ACC112 (cell line): Measurements from ENCODE around the gene ERBB4.
"Not testable (repeated sequence)": the region's sequence is repeated elsewhere in the genome, so short reads cannot be mapped to it uniquely, and the experiment has no call there.

Experiments used
- H2AFZ ChIP-seq: fragments of 200-600 bp; sonication (generic); one replicate; pipeline ENCODE4 v1.6.0; 2017; ENCODE audit warnings: antibody characterized with exemption, low read length; ENCODE audit not compliant: unreplicated experiment
- H3K27ac ChIP-seq: fragments of 200-600 bp; sonication (generic); 2 replicates; pipeline ENCODE4 v1.5.1; 2014; ENCODE audit warnings: low read depth, mild to moderate bottlenecking, antibody characterized with exemption, low read length, moderate library complexity
- H3K27me3 ChIP-seq: fragments of 200-600 bp; sonication (generic); 2 replicates; pipeline ENCODE4 v1.6.1; 2014; ENCODE audit warnings: mild to moderate bottlenecking, antibody characterized with exemption, low read length, moderate library complexity, mixed read lengths; ENCODE audit not compliant: insufficient read depth
- H3K36me3 ChIP-seq: fragments of 200-600 bp; sonication (generic); 2 replicates; pipeline ENCODE4 v1.6.1; 2016; ENCODE audit warnings: mild to moderate bottlenecking, antibody characterized with exemption, low read length, moderate library complexity, mixed read lengths; ENCODE audit not compliant: insufficient read depth
- H3K4me1 ChIP-seq: fragments of 200-600 bp; sonication (generic); one replicate; pipeline ENCODE4 v1.6.1; 2016; ENCODE audit warnings: low read length, mixed read lengths; ENCODE audit not compliant: insufficient read depth, unreplicated experiment, control insufficient read depth
- H3K4me3 ChIP-seq: fragments of 200-600 bp; sonication (generic); 2 replicates; pipeline ENCODE4 v1.5.1; 2014; ENCODE audit warnings: mild to moderate bottlenecking, low read depth, low read length
- H3K79me2 ChIP-seq: fragments of 200-600 bp; sonication (generic); one replicate; pipeline ENCODE4 v1.6.0; 2016; ENCODE audit warnings: low read length; ENCODE audit not compliant: control insufficient read depth, unreplicated experiment, insufficient read depth

Gene ERBB4

GRCh38 chr2:212484563-212485080 is 54.0 kb downstream of the ERBB4 start:
- Histone ChIP-seq H3K4me3 (no peak overlapping the region), H3K4me1 (no peaks in the 10 kb centered on the region), H3K79me2 (no peaks in the 10 kb centered on the region), H3K27me3 (no peaks in the 10 kb centered on the region), H2AFZ (peak overlapping the region; percentile 22), H3K27ac (no peak overlapping the region), H3K36me3 (no peaks in the 10 kb centered on the region)

- Histone ChIP-seq H3K79me2 (no peaks in the 10 kb centered on the region), H3K36me3 (no peaks in the 10 kb centered on the region), H2AFZ (no peak overlapping the region), H3K27ac (no peak overlapping the region), H3K4me1 (no peaks in the 10 kb centered on the region), H3K4me3 (no peak overlapping the region), H3K27me3 (no peaks in the 10 kb centered on the region)
Observed at GRCh38 chr2:212480447-212480846, 58.2 kb downstream of the ERBB4 start.

GRCh38 chr2:212477571-212477970 is 61.0 kb downstream of the ERBB4 start:
- Histone ChIP-seq H3K27ac (no peak overlapping the region), H3K27me3 (no peaks in the 10 kb centered on the region), H3K4me1 (no peaks in the 10 kb centered on the region), H3K36me3 (no peaks in the 10 kb centered on the region), H2AFZ (no peak overlapping the region), H3K4me3 (no peak overlapping the region), H3K79me2 (no peaks in the 10 kb centered on the region)

DNA sequence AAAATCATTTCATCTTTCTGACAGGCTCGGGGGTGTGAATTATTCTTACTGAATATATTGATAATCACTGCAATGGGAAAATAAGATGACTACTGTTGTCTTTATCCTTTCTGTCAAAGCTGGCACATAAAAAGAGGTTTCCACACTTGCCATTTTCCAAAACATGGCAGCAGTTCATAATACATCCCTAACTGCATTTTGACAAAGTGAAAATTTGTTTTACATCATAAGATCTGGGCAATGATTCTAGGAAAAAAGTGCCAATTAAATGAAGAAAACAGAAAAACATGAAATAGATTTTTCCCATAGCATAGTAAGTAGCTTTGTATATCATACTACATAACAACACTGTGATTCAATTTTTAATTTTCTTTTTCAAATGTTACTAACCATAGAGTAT is 65.4 kb downstream of the ERBB4 start:
- Histone ChIP-seq H3K4me3 (no peak overlapping the region), H3K27me3 (no peaks in the 10 kb centered on the region), H3K27ac (no peak overlapping the region), H3K4me1 (no peaks in the 10 kb centered on the region), H3K79me2 (no peaks in the 10 kb centered on the region), H3K36me3 (no peaks in the 10 kb centered on the region), H2AFZ (no peak overlapping the region)

DNA sequence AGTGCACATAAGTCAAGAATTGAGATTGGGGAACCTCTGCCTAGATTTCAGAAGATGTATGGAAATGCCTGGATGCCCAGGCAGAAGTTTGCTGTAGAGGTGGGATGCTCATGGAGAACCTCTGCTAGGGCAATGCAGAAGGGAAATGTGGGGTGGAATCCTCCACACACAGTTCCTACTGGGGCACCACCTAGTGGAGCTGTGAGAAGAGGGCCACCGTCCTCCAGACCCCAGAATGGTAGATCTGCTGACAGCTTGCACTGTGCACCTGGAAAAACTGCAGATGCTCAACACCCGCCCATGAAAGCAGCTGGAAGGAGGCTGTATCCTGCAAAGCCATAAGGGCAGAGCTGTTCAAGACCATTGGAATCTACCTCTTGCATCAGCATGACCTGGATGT is 71.1 kb downstream of the ERBB4 start:
- H3K79me2 ChIP-seq, H3K4me1 ChIP-seq, H3K36me3 ChIP-seq, H2AFZ ChIP-seq, H3K4me3 ChIP-seq, H3K27me3 ChIP-seq, H3K27ac ChIP-seq: not testable (repeated sequence)

GRCh38 chr2:212465456-212465855 is 73.1 kb downstream of the ERBB4 start:
- no peaks in the 10 kb centered on the region for H3K27me3 ChIP-seq
- H3K27ac ChIP-seq, result no peak overlapping the region
- H2AFZ ChIP-seq, result no peak overlapping the region
- no peaks in the 10 kb centered on the region for H3K36me3 ChIP-seq
- no peaks in the 10 kb centered on the region for H3K79me2 ChIP-seq
- H3K4me1 ChIP-seq, result no peaks in the 10 kb centered on the region
- H3K4me3 ChIP-seq, result no peak overlapping the region

- H3K4me1 ChIP-seq, H3K27me3 ChIP-seq, H3K27ac ChIP-seq, H2AFZ ChIP-seq, H3K79me2 ChIP-seq, H3K36me3 ChIP-seq, H3K4me3 ChIP-seq: not testable (repeated sequence)
Observed at GRCh38 chr2:212461708-212462107, 76.9 kb downstream of the ERBB4 start.

DNA sequence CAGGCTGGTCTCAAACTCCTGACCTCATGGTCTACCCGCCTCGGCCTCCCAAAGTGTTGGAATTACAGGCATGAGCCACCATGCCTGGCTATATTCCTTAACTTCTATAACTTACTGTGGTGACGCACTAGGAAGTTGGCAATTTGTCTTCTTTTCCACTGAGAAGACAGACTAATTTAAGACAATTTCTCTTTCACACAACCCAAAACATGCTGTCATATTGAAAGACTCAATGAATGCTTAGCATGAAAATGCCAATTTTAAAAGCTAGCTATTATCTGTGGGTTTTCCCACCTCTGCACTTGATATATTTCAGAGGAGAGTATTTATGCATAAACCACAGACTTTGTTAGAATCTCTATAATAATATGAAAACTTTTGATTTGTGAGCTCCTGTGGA is 84.5 kb downstream of the ERBB4 start:
- H3K27me3 ChIP-seq, result no peaks in the 10 kb centered on the region
- no peak overlapping the region for H3K27ac ChIP-seq
- H3K79me2 ChIP-seq, result no peaks in the 10 kb centered on the region
- peaks cover 4% of the 10 kb centered on the region for H3K4me1 ChIP-seq
- no peak overlapping the region for H3K4me3 ChIP-seq
- no peak overlapping the region for H2AFZ ChIP-seq
- H3K36me3 ChIP-seq, result no peaks in the 10 kb centered on the region

DNA sequence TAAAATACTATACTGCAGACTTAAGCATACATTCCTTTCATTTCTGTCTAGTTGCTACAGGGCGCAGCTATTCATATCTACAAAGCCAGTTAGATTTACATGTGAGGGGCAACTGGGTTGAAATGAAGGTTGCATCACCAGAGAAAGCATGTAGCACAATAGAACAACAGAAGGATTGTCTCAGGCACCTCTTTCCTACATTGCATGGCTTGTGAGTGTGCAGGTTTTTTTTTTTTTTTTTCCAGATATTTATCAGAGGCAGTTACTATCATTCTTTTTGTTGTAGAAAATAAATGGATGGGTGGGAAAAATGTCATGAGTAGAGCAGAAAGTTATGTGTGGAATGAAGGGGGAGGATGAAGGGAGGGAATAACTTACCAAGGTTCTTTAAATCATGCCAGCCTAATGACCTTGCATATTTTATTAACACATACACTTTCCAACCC is 86.8 kb downstream of the ERBB4 start:
- no peaks in the 10 kb centered on the region for H3K27me3 ChIP-seq
- no peak overlapping the region for H3K27ac ChIP-seq
- H3K79me2 ChIP-seq, result no peaks in the 10 kb centered on the region
- H3K4me1 ChIP-seq, result peaks cover 4% of the 10 kb centered on the region
- H3K36me3 ChIP-seq, result no peaks in the 10 kb centered on the region
- H2AFZ ChIP-seq, result no peak overlapping the region
- no peak overlapping the region for H3K4me3 ChIP-seq

DNA sequence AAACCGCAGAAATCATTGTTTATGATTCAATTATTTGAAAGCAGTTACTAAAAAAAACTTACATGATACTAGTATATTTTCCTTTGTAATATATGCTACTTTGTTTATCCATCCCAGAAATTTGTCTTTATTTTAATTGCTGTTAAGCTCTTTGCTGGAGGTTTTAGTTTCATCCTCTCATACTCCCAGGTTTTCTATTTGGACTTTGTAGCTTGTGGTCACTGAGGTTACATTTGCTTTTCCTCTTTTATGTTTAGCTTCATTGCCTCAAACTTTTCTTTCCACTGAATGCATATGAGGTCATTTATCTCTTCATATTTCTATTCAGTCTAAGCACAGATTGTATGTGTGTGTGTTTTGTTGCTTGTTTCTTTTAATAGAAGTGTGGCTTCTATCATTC is 89.9 kb downstream of the ERBB4 start:
- H3K36me3 ChIP-seq, result no peaks in the 10 kb centered on the region
- H3K4me3 ChIP-seq, result no peak overlapping the region
- no peak overlapping the region for H2AFZ ChIP-seq
- H3K79me2 ChIP-seq, result no peaks in the 10 kb centered on the region
- H3K27ac ChIP-seq, result no peak overlapping the region
- H3K27me3 ChIP-seq, result no peaks in the 10 kb centered on the region
- H3K4me1 ChIP-seq, result peaks cover 4% of the 10 kb centered on the region

GRCh38 chr2:212441821-212442220 is 96.8 kb downstream of the ERBB4 start:
- no peak overlapping the region for H3K4me3 ChIP-seq
- H3K79me2 ChIP-seq, result no peaks in the 10 kb centered on the region
- no peak overlapping the region for H3K27ac ChIP-seq
- H2AFZ ChIP-seq, result no peak overlapping the region
- H3K4me1 ChIP-seq, result no peaks in the 10 kb centered on the region
- H3K27me3 ChIP-seq, result no peaks in the 10 kb centered on the region
- no peaks in the 10 kb centered on the region for H3K36me3 ChIP-seq
